ENCODE results near the gene GZMA.
A peak's percentile ranks its signal among the peaks of the same experiment; 100 is the strongest.

Gene GZMA

DNA sequence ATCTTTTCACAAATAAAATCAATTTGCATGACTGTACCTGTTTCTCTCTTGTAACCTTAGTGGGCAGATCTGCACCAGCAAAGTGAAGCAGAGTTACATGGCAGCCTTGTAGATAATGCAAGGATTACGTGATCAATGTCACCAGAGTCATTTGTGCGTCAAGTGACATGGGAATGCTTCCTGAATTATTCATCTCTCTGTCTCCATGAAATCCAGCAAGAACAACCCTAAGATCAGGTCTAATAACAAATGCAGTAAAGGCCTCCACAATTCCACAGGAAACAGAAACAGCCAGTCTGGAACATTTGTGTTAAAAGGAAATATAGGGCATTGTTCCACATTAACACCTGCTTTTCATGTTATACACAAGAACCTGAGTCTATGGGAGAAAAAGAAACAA, 7.8 kb downstream of the GZMA start:
- no peak for DNase-seq (ENCODE audit: low read depth)

GRCh38 chr5:55113327-55113726, 10.9 kb downstream of the GZMA start:
- DNase-seq (ENCODE audit: low read depth): no peak

DNA sequence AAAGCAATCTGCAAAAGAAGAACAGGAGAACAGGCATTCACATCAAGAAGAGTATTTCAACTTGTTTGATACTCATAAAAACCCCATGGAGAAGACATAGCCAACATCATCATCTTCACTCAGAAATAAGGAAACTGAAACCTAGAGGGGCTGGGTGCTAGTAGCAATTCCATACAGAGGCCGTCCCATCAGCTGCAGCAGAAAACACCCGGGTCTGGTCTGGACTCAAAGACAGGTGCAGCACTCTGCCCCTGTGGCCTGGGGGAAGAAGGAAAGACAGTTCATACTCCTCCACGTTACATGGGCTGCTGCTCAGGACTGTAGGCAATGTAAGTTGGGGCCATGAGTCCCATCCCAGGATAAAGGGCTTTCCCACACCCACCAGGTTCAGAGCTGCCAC, 11.6 kb downstream of the GZMA start:
- DNase-seq (ENCODE audit: low read depth): no peak

GRCh38 chr5:55123365-55123764, 20.9 kb downstream of the GZMA start:
- DNase-seq (ENCODE audit: low read depth): no peak

DNA sequence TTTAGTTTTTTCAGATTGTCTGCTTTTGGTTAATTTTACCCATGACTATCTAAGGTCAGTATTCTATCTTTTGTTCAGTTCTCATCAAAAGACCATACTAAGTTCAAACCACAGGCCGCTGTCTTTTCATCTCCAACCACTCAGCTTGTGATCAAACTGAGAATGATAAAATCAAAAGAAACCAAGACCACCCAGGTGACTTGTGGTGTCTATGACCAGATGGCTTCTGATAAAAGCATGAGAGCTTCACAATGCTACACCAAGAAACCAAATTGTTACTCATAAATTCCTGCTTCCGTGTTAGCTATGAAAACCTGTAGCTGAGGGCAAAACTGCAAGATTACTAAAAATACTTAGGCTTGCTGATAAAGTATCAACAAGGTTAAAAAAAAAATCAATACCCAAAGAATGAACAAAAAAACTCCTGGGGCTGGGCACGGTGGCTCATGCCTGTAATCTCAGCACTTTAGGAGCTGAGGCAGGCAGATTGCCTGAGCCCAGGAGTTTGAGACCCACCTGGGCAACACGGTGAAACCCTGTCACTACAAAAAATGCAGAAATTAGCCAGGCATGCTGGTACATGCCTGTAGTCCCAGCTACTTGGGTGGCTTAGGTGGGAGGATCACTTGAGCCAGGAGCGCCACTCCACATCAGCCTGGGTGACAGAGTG, 31.7 kb downstream of the GZMA start:
- no peak for DNase-seq (ENCODE audit: low read depth)

DNA sequence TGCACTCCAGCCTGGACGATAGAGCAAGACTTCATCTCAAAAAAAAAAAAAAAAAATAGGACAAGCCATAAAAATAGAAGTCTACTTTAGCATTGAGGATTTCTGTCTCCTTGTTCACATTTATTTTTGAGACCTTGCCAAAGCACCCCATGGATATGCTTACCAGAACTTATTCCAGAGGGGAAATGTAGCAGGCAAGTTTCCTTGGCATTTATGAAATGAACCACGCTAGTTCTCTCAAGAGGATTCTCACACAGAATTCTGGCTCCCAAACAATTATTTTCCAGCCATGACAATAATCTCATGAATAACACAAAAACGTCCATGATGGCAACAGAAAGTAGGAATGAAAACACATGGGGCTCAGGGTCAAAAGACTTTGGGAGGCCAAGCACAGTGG, 34.1 kb downstream of the GZMA start:
- DNase-seq (ENCODE audit: low read depth): no peak

- DNase-seq (ENCODE audit: low read depth): no peak
Observed at GRCh38 chr5:55140908-55141665, 38.6 kb downstream of the GZMA start.

GRCh38 chr5:55141945-55142690, 39.7 kb downstream of the GZMA start:
- no peak for DNase-seq (ENCODE audit: low read depth)

DNA sequence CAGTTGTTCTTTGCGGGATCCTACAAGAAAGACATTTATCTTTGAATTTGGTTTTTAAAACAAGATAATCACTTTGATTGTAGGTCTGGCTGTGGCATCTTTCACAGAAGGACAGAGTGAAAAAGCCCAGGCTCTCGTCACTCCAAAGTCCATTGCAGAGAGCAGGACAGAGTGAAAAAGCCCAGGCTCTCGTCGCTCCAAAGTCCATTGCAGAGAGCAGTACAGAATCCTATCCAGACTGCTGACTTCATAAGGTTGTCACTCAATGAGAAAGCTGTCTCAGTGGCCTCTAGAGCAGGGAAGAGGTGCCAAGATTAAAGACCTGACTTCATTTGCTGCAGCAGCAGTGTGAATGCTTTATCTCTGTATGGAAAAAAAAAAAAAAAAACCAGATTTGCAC, 41.2 kb downstream of the GZMA start:
- no peak for DNase-seq (ENCODE audit: low read depth)

GRCh38 chr5:55146080-55146479, 43.6 kb downstream of the GZMA start:
- no peak for DNase-seq (ENCODE audit: low read depth)

DNA sequence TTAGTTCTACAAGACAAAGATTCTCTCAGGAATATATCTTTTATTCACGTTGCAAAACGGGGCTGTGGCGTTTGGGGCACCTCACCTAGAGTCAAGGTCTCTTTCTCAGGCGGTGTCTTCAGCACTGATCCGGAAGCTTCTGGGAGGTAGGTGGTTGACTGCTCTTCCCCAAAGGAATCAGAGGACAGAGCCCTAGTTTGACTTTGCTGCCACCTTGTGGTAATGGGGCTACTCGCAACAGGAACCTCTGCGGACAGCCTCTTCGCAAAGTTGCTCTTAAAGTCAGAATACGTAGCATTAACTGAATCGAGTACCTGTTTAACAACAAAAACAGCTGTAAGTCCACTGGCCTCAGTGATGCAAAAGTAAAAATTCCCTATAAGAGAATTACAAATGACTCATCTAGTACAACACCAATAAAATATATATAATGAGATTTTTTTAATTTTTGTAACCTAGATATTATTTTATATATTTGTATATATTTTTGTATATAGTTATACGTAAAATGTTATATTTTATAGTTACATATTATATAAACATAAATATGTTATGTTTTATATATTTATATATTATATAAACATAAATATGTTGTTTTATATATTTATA, 44.2 kb downstream of the GZMA start:
- DNase-seq (ENCODE audit: low read depth): peak; percentile 74

DNA sequence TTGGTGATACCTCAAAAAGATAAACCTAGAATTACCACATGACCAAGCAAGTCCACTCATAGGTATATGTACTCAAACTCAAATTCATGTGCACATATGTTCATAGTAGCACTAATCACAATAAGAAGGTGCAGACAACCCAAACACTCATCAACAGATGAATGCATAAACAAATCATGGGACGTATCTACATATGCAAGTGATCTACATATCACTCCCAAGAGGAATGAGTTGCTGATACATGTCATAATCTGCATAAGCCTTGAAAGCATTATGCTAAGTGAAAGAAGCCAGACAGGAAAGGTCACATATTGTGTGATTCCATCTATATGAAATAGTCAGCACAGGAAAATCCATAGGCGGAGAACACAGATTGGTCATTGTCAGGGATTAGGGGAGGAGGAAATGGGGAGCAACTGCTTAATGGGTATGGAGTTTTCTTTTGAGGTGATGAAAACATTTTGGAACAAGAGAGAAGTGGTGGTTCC, 46.9 kb downstream of the GZMA start:
- DNase-seq (ENCODE audit: low read depth): no peak

DNA sequence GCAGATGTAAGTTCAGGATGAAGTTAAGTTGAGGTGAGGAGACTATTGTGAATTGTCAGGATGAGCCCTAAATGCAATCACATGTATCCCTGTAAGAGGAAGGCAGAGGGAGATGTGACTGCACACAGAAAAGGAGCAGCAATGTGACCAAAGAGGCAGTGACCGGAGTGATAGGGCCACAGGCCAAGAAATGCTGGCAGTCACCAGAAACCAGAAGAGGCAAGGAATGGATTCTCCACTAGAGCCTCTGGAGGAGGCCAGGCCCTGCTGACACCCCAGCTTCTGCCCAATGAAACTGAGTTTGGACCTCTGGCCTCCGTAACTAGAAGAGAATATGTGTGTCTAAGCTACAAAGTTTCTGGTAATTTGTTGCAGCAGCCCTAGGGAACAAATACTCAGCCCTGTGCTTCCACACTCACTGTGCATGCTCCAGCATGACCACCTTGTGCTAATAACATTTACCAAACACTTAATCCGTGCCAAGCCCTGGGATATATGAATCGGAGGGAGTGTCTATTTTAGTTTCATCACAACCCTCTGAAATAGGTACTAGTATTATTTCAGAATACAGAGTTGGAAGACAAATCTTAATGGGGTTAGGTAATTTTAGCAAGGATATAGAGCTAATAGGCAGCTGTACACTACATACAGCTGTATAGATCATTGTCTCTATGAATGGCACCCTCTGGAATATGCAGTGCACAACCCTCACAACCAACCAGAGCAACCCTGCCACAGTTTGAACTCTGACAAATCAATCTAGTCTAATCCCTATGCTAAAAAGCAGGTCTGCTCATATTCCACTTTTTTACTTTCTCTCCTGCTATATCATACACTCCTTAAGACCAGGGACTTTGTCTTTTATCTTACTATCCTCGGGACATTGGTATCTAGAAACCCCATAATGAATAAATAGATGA, 49.7 kb downstream of the GZMA start:
- peak; percentile 63 for DNase-seq (ENCODE audit: low read depth)

DNA sequence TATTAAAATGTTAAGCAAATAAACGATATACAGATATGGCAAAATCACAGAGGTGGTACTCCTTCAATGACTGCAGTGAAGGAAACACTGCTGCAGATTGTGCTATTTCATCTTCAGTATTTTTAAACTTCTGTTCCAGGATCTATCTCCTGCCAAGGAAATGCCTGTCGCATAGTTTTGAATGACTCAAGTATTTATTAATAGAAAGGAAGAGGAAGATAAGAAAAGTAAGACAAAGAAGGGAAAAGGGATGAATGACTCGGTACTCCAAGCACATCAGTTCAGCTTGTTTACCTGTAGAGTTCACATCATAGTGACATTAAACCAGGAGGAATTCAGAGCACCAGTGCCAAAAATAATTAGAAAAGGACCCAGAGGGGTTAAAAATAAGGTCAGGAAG, 52.4 kb downstream of the GZMA start:
- peak; percentile 64 for DNase-seq (ENCODE audit: low read depth)
